ENCODE results near the gene WNT2. TPM values are rescaled to one million over a fixed set of nuclear protein-coding genes. Genes with fewer than 3 reads are reported as not detected.

Gene WNT2
- total RNA-seq (2012; rRNA removed) = 0.22 TPM in 1 of 2 replicates, not detected in the other

DNA sequence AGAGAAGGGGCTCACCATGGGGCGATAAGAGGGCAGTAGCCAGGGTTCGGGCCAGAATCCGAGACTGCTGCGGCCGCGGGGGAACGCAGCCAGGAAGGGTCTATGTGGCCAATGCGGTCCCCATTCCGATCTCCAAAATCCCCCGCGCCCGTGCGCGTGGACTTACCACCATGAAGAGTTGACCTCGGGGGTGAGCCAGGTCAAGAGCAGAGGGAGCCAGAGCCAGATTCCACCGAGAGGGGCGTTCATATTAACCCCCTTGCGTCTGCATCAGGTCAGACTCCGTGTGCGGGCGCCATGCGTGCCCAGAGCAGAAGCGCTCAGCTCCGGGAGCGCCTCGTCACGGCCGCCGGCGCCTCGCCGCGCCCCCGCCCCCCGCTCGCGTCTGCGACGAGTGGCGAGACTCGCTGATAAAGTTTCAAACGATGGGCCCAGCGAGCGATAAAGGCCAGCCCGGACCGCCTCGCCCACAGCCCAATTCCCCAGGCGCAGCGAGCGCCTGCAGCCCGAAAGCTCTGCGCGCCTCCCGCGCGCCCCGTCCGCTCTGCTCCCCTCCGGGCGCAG is at the start of gene WNT2:
Gene WNT2 (minus strand): TSS at position 318 of the 564 bp plus-strand sequence. CDS start 69 bp downstream, at position 249.
- peak within 1 kb of the TSS; percentile 97 for H3K4me2 ChIP-seq (ENCODE audit: low read length)
- H3K9ac ChIP-seq (ENCODE audit: low read depth, low read length) = no peak within 1 kb of the TSS
- H3K27me3 ChIP-seq (ENCODE audit: control insufficient read depth, insufficient read depth, low read length) = peaks cover 63% of the 10 kb centered on the region
- H3K9me3 ChIP-seq (replicated peaks; ENCODE audit: low read length) = no peaks in the 10 kb centered on the region
- H3K4me1 ChIP-seq (ENCODE audit: control insufficient read depth, insufficient read depth, low read length) = peaks cover 24% of the 10 kb centered on the region
- H3K36me3 ChIP-seq (ENCODE audit: insufficient read depth, low read length) = no peaks in the 10 kb centered on the region
- H3K4me3 ChIP-seq (ENCODE audit: low read length) = peak within 1 kb of the TSS; percentile 71

GRCh38 chr7:117372073-117372472 is 49.2 kb upstream of the WNT2 start:
- Histone ChIP-seq H3K4me1 (ENCODE audit: control insufficient read depth, insufficient read depth, low read length) (no peaks in the 10 kb centered on the region), H3K27me3 (ENCODE audit: control insufficient read depth, insufficient read depth, low read length) (no peaks in the 10 kb centered on the region), H3K4me2 (ENCODE audit: low read length) (no peak overlapping the region), H3K36me3 (ENCODE audit: insufficient read depth, low read length) (no peaks in the 10 kb centered on the region), H3K4me3 (ENCODE audit: low read length) (no peak overlapping the region), H3K9ac (ENCODE audit: low read depth, low read length) (no peak overlapping the region), H3K9me3 (replicated peaks; ENCODE audit: low read length) (no peaks in the 10 kb centered on the region)

- no peak overlapping the region for H3K9ac ChIP-seq (ENCODE audit: low read depth, low read length)
- no peaks in the 10 kb centered on the region for H3K27me3 ChIP-seq (ENCODE audit: control insufficient read depth, insufficient read depth, low read length)
- no peaks in the 10 kb centered on the region for H3K9me3 ChIP-seq (replicated peaks; ENCODE audit: low read length)
These were observed 41.7 kb upstream of the WNT2 start for GRCh38 chr7:117364339-117365080.

DNA sequence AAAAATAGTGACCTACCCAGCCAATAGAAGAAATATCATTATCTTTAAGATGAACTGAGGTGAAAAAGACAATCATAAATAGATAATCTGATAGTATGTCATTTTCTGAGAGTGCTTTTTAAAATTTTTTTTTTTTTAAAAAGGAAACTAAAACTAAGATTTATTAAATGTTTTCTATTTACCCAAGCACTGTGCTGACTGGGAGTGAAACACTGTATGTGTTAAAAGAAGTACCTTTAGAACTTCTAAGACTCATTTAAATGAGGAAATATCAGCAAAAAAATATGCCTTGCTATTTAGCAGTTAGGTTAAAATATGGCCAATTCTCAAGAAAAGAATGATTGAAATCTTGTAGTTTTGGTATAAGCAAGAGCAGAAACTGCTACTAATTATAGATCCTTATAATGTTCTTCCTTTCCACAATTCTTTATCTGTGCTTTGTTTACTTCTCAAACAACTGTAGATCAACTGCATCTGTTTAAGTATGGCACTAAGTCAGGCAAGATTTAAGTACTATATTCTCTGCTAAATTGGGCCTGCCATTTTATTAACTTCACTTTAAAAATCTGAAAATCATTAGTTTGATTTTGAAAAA is 39.5 kb upstream of the WNT2 start:
- no peaks in the 10 kb centered on the region for H3K36me3 ChIP-seq (ENCODE audit: insufficient read depth, low read length)
- no peaks in the 10 kb centered on the region for H3K4me1 ChIP-seq (ENCODE audit: control insufficient read depth, insufficient read depth, low read length)
- no peak overlapping the region for H3K9ac ChIP-seq (ENCODE audit: low read depth, low read length)
- H3K4me3 ChIP-seq (ENCODE audit: low read length) = no peak overlapping the region
- no peaks in the 10 kb centered on the region for H3K27me3 ChIP-seq (ENCODE audit: control insufficient read depth, insufficient read depth, low read length)
- no peak overlapping the region for H3K4me2 ChIP-seq (ENCODE audit: low read length)
- no peaks in the 10 kb centered on the region for H3K9me3 ChIP-seq (replicated peaks; ENCODE audit: low read length)

More at GRCh38 chr7:117364339-117365080, 41.7 kb upstream of the WNT2 start:
- Histone ChIP-seq H3K4me2 (ENCODE audit: low read length) (no peak overlapping the region), H3K4me3 (ENCODE audit: low read length) (no peak overlapping the region), H3K4me1 (ENCODE audit: control insufficient read depth, insufficient read depth, low read length) (no peaks in the 10 kb centered on the region), H3K36me3 (ENCODE audit: insufficient read depth, low read length) (no peaks in the 10 kb centered on the region)

- Histone ChIP-seq H3K4me3 (ENCODE audit: low read length) (no peak overlapping the region), H3K9ac (ENCODE audit: low read depth, low read length) (no peak overlapping the region), H3K9me3 (replicated peaks; ENCODE audit: low read length) (no peaks in the 10 kb centered on the region), H3K4me1 (ENCODE audit: control insufficient read depth, insufficient read depth, low read length) (no peaks in the 10 kb centered on the region), H3K27me3 (ENCODE audit: control insufficient read depth, insufficient read depth, low read length) (peaks cover 3% of the 10 kb centered on the region), H3K36me3 (ENCODE audit: insufficient read depth, low read length) (no peaks in the 10 kb centered on the region), H3K4me2 (ENCODE audit: low read length) (no peak overlapping the region)
These were observed 27.2 kb upstream of the WNT2 start for GRCh38 chr7:117350027-117350426.

DNA sequence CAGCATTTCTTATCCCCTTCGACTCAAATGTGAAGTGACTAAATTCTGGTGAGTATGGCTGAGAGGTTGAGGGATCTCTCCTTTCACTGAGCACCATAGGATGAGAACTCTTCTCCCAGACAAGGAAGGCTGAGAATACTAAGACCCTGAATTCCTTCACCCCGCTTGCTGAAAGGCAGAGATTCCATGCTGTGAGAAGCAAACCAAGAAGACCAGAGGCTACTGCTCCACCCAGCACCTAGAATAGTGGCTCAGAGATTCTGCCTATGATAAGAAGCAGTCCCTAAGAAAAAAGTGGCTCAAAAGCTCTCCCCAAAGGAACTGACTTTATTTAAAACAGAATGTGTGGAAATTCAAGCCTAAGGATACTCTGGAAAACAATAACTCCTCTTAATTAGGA is 26.7 kb upstream of the WNT2 start:
- H3K36me3 ChIP-seq (ENCODE audit: insufficient read depth, low read length) = no peaks in the 10 kb centered on the region
- no peak overlapping the region for H3K9ac ChIP-seq (ENCODE audit: low read depth, low read length)
- no peak overlapping the region for H3K4me2 ChIP-seq (ENCODE audit: low read length)
- H3K4me3 ChIP-seq (ENCODE audit: low read length) = no peak overlapping the region
- H3K9me3 ChIP-seq (replicated peaks; ENCODE audit: low read length) = no peaks in the 10 kb centered on the region
- no peaks in the 10 kb centered on the region for H3K4me1 ChIP-seq (ENCODE audit: control insufficient read depth, insufficient read depth, low read length)
- H3K27me3 ChIP-seq (ENCODE audit: control insufficient read depth, insufficient read depth, low read length) = peaks cover 3% of the 10 kb centered on the region

- no peaks in the 10 kb centered on the region for H3K36me3 ChIP-seq (ENCODE audit: insufficient read depth, low read length)
- no peaks in the 10 kb centered on the region for H3K4me1 ChIP-seq (ENCODE audit: control insufficient read depth, insufficient read depth, low read length)
- no peak overlapping the region for H3K4me3 ChIP-seq (ENCODE audit: low read length)
- H3K9ac ChIP-seq (ENCODE audit: low read depth, low read length) = no peak overlapping the region
- H3K9me3 ChIP-seq (replicated peaks; ENCODE audit: low read length) = no peaks in the 10 kb centered on the region
- no peak overlapping the region for H3K4me2 ChIP-seq (ENCODE audit: low read length)
- peaks cover 3% of the 10 kb centered on the region for H3K27me3 ChIP-seq (ENCODE audit: control insufficient read depth, insufficient read depth, low read length)
These were observed 25.3 kb upstream of the WNT2 start for GRCh38 chr7:117347962-117348672.

- H3K4me1 ChIP-seq (ENCODE audit: control insufficient read depth, insufficient read depth, low read length) = no peaks in the 10 kb centered on the region
- H3K27me3 ChIP-seq (ENCODE audit: control insufficient read depth, insufficient read depth, low read length) = peaks cover 3% of the 10 kb centered on the region
- no peaks in the 10 kb centered on the region for H3K36me3 ChIP-seq (ENCODE audit: insufficient read depth, low read length)
- H3K4me3 ChIP-seq (ENCODE audit: low read length) = no peak overlapping the region
- H3K4me2 ChIP-seq (ENCODE audit: low read length) = no peak overlapping the region
- no peak overlapping the region for H3K9ac ChIP-seq (ENCODE audit: low read depth, low read length)
- H3K9me3 ChIP-seq (replicated peaks; ENCODE audit: low read length) = no peaks in the 10 kb centered on the region
These were observed 24.6 kb upstream of the WNT2 start for GRCh38 chr7:117347480-117347879.

- no peaks in the 10 kb centered on the region for H3K36me3 ChIP-seq (ENCODE audit: insufficient read depth, low read length)
- no peaks in the 10 kb centered on the region for H3K9me3 ChIP-seq (replicated peaks; ENCODE audit: low read length)
- H3K9ac ChIP-seq (ENCODE audit: low read depth, low read length) = no peak overlapping the region
- no peak overlapping the region for H3K4me2 ChIP-seq (ENCODE audit: low read length)
- H3K4me3 ChIP-seq (ENCODE audit: low read length) = no peak overlapping the region
- H3K27me3 ChIP-seq (ENCODE audit: control insufficient read depth, insufficient read depth, low read length) = peaks cover 3% of the 10 kb centered on the region
- no peaks in the 10 kb centered on the region for H3K4me1 ChIP-seq (ENCODE audit: control insufficient read depth, insufficient read depth, low read length)
These were observed 23.3 kb upstream of the WNT2 start for GRCh38 chr7:117346161-117346560.

DNA sequence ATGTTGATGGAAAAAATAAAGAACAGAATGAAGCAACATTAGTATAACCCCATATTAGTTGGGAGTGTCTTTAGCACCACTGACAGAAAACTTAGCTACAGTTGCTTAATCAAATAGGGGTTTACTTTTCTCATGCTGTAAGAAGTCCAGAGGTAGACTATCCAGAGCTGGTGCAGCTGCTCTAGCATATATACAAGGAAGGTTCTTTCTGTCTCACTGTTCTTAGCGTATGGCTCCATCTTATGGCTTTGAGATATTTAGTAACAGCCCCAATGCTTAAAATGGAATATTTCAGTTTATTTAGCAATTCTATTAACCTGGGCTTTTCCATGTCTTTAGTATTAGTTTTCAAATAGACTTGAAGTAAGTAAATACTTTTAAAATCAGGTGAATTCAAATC is 15.2 kb upstream of the WNT2 start:
- H3K9ac ChIP-seq (ENCODE audit: low read depth, low read length) = no peak overlapping the region
- H3K4me2 ChIP-seq (ENCODE audit: low read length) = no peak overlapping the region
- H3K4me3 ChIP-seq (ENCODE audit: low read length) = no peak overlapping the region
- no peaks in the 10 kb centered on the region for H3K9me3 ChIP-seq (replicated peaks; ENCODE audit: low read length)
- H3K4me1 ChIP-seq (ENCODE audit: control insufficient read depth, insufficient read depth, low read length) = no peaks in the 10 kb centered on the region
- no peaks in the 10 kb centered on the region for H3K36me3 ChIP-seq (ENCODE audit: insufficient read depth, low read length)
- peaks cover 7% of the 10 kb centered on the region for H3K27me3 ChIP-seq (ENCODE audit: control insufficient read depth, insufficient read depth, low read length)

DNA sequence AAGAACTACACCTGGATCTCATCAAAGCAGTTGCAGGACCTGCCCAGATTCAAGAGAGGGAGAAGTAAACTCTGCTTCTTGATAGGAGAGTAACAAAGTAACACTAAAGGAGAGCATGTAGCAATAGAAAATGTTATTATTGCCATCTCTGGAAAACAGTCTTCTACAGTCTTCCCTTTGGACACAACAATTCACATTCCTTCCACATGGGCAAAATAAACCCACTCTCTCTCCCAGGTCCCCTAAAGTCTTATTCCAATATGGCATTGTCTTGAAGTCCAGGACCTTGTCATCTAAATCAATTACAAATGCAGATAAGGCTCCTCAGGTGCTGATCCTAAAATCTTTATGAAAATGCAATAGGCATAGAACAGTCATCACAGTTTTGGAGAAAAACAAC is 10.3 kb upstream of the WNT2 start:
- H3K4me1 ChIP-seq (ENCODE audit: control insufficient read depth, insufficient read depth, low read length) = no peaks in the 10 kb centered on the region
- no peaks in the 10 kb centered on the region for H3K36me3 ChIP-seq (ENCODE audit: insufficient read depth, low read length)
- no peaks in the 10 kb centered on the region for H3K9me3 ChIP-seq (replicated peaks; ENCODE audit: low read length)
- no peak overlapping the region for H3K4me2 ChIP-seq (ENCODE audit: low read length)
- H3K4me3 ChIP-seq (ENCODE audit: low read length) = no peak overlapping the region
- no peak overlapping the region for H3K9ac ChIP-seq (ENCODE audit: low read depth, low read length)
- H3K27me3 ChIP-seq (ENCODE audit: control insufficient read depth, insufficient read depth, low read length) = peaks cover 7% of the 10 kb centered on the region

Measured in skeletal muscle satellite cell (primary cell).